Measurements from ENCODE around the gene CMIP. TPM values are rescaled to one million over a fixed set of nuclear protein-coding genes. Genes with fewer than 3 reads are reported as not detected.

CMIP gene
- polyA plus RNA-seq, 3 donors = 0.85 to 61.9 (median 0.93) TPM

- 41% methylated on average over 11 of the region's 11 CpGs for WGBS (ENCODE audit: insufficient coverage)
- peaks cover 0 to 5% (median 3%) of the 10 kb centered on the region in 3 donors for H3K27me3 Mint-ChIP-seq (ENCODE audit: low read depth in 3 of 3)
- H3K27ac ChIP-seq (ENCODE audit: low read depth in 1 of 2, low read length in 2 of 2) = peak overlapping the region; percentile 65 to 77
- H4K20me1 ChIP-seq (ENCODE audit: insufficient read depth, low read length) = peaks cover 100% of the 10 kb centered on the region
- peaks cover 25 to 40% of the 10 kb centered on the region in 2 donors for H3K4me1 ChIP-seq (ENCODE audit: control insufficient read depth in 1 of 2, insufficient read depth in 2 of 2, low read length in 2 of 2)
- no peak for TF ChIP-seq CTCF (IDR thresholded peaks at IDR 0.05)
- DNase-seq = no peak
- H3K4me2 ChIP-seq (replicated peaks; ENCODE audit: extremely low read depth, low read length, poor library complexity, severe bottlenecking) = peak overlapping the region; percentile 35
- no peak overlapping the region for H3K4me3 ChIP-seq (replicated peaks in 1 of 3; ENCODE audit: low read depth in 2 of 3, low read length in 3 of 3)
- H3K4me3 Mint-ChIP-seq = no peak overlapping the region
- peaks cover 75% of the 10 kb centered on the region for H3K4me1 Mint-ChIP-seq
- intact Hi-C loops (cut with micrococcal nuclease) = loop anchor here in 1 of 2 donors (5.0 to 10.0 kb wide), 2 partner anchors 158 to 201 kb away; no protein-coding TSS in a partner anchor
- peaks cover 0 to 2% (median 0%) of the 10 kb centered on the region in 7 donors for H3K9me3 Mint-ChIP-seq
- H3K27ac Mint-ChIP-seq = peak overlapping the region in 6 of 7 donors; percentile 88 to 96 (median 92)
- peaks cover 68% of the 10 kb centered on the region for H3K79me2 ChIP-seq (ENCODE audit: insufficient read depth, low read length)
- peaks cover 12 to 30% of the 10 kb centered on the region in 2 donors for H3K36me3 ChIP-seq (replicated peaks in 1 of 2; ENCODE audit: control insufficient read depth in 1 of 2, insufficient read depth in 2 of 2, low read length in 2 of 2)
- no peak overlapping the region for H2AFZ ChIP-seq (ENCODE audit: insufficient read depth, low read depth, low read length, poor library complexity, severe bottlenecking)
- peak overlapping the region; percentile 38 for H3K9ac ChIP-seq (ENCODE audit: insufficient read depth, low read length, poor library complexity, severe bottlenecking)
- H3K36me3 Mint-ChIP-seq = peaks cover 57 to 66% of the 10 kb centered on the region in 2 donors
- H3K27me3 ChIP-seq (ENCODE audit: control insufficient read depth in 2 of 2, insufficient read depth in 2 of 2, low read length in 2 of 2) = no peaks in the 10 kb centered on the region
- no peaks in the 10 kb centered on the region for H3K9me3 ChIP-seq (replicated peaks in 1 of 2; ENCODE audit: control insufficient read depth in 1 of 2, insufficient read depth in 1 of 2, low read length in 2 of 2)
These were observed 188.6 kb downstream of the CMIP start for GRCh38 chr16:81633147-81633619.

- Mint-ChIP-seq H3K27me3 (ENCODE audit: low read depth in 3 of 3) (peaks cover 0 to 5% (median 3%) of the 10 kb centered on the region in 3 donors), H3K4me3 (no peak overlapping the region), H3K4me1 (peaks cover 71% of the 10 kb centered on the region), H3K36me3 (peaks cover 54 to 69% of the 10 kb centered on the region in 2 donors), H3K9me3 (peaks cover 0 to 2% (median 0%) of the 10 kb centered on the region in 7 donors), H3K27ac (peak overlapping the region in 6 of 7 donors; percentile 32 to 96 (median 91))
- 60% methylated on average over 5 of the region's 8 CpGs for WGBS (ENCODE audit: insufficient coverage)
- Histone ChIP-seq H3K9me3 (replicated peaks in 1 of 2; ENCODE audit: control insufficient read depth in 1 of 2, insufficient read depth in 1 of 2, low read length in 2 of 2) (no peaks in the 10 kb centered on the region), H3K36me3 (replicated peaks in 1 of 2; ENCODE audit: control insufficient read depth in 1 of 2, insufficient read depth in 2 of 2, low read length in 2 of 2) (peaks cover 12 to 29% of the 10 kb centered on the region in 2 donors), H3K4me2 (replicated peaks; ENCODE audit: extremely low read depth, low read length, poor library complexity, severe bottlenecking) (no peak overlapping the region), H2AFZ (ENCODE audit: insufficient read depth, low read depth, low read length, poor library complexity, severe bottlenecking) (no peak overlapping the region), H4K20me1 (ENCODE audit: insufficient read depth, low read length) (peaks cover 100% of the 10 kb centered on the region), H3K4me1 (ENCODE audit: control insufficient read depth in 1 of 2, insufficient read depth in 2 of 2, low read length in 2 of 2) (peaks cover 25 to 40% of the 10 kb centered on the region in 2 donors), H3K27me3 (ENCODE audit: control insufficient read depth in 2 of 2, insufficient read depth in 2 of 2, low read length in 2 of 2) (no peaks in the 10 kb centered on the region), H3K4me3 (replicated peaks in 1 of 3; ENCODE audit: low read depth in 2 of 3, low read length in 3 of 3) (no peak overlapping the region), H3K27ac (ENCODE audit: low read depth in 1 of 2, low read length in 2 of 2) (peak overlapping the region; percentile 65 to 77), H3K9ac (ENCODE audit: insufficient read depth, low read length, poor library complexity, severe bottlenecking) (no peak overlapping the region), H3K79me2 (ENCODE audit: insufficient read depth, low read length) (peaks cover 74% of the 10 kb centered on the region)
- intact Hi-C loops (cut with micrococcal nuclease) = loop anchor here in 1 of 2 donors (5.0 to 10.0 kb wide), 2 partner anchors 159 to 202 kb away; no protein-coding TSS in a partner anchor
- DNase-seq = no peak
- no peak for TF ChIP-seq CTCF (IDR thresholded peaks at IDR 0.05)
These were observed 189.2 kb downstream of the CMIP start for GRCh38 chr16:81633680-81634379.

Measured in CD14-positive monocyte (primary cell).